Keratinocyte (primary cell): Measurements from ENCODE around the gene ADAT2.

Experiments
- EZH2 ChIP-seq: IDR thresholded peaks from one replicate; pipeline ENCODE4 v1.6.1; 2012; ENCODE audit warnings: inconsistent platforms, mild to moderate bottlenecking, low read length, moderate library complexity
- TF ChIP-seq, protein P1 (sequence below), 3 experiments: IDR thresholded peaks in 1 of 3; conservative IDR thresholded peaks in 1 of 3; optimal IDR thresholded peaks in 1 of 3; 2 replicates in 2 of 3; 3 replicates in 1 of 3; pipeline versions ENCODE3 to v1.5.1; 2011; ENCODE audit warnings: low read length in 3 of 3, mild to moderate bottlenecking in 3 of 3, moderate library complexity in 2 of 3, control low read depth in 1 of 3, inconsistent platforms in 1 of 3; ENCODE audit not compliant: insufficient read depth in 2 of 3; ENCODE audit errors: extremely low read depth in 1 of 3

DNA sequence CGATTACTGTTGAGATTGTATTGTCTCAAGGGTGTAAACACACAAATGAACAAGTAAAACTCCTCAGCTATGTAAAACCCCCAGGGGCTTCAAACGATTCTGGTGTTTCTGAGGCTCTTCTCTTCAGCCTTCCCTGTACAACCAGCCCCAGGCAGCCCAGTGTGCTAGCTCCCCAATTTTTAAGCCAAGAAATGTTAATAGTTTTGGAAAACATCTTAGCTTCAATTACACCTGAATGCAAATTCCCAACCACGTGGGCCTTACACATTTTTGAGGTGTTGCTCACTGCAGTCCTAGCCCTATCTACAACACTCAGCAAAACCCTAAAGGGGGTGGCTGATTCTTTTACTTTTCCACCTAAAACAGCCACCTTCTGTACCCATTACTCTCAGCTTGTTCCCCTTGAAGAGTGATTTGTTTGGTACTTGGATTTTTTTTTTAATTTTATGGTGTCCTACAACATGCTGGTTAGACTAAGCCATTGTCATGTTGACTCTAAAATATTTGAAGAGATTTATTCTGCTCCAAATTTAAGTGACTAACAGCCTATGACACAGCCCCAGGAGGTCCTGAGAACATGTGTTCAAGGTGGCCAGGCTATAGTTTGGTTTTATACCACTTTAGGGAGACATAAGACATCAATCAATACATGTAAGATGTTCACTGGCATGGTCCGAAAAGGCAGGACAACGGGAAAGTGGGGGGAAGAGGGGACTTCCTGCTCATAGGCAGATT, 48.7 kb downstream of the ADAT2 start:
- TF ChIP-seq EZH2: no peak
- TF ChIP-seq, protein P1, sequence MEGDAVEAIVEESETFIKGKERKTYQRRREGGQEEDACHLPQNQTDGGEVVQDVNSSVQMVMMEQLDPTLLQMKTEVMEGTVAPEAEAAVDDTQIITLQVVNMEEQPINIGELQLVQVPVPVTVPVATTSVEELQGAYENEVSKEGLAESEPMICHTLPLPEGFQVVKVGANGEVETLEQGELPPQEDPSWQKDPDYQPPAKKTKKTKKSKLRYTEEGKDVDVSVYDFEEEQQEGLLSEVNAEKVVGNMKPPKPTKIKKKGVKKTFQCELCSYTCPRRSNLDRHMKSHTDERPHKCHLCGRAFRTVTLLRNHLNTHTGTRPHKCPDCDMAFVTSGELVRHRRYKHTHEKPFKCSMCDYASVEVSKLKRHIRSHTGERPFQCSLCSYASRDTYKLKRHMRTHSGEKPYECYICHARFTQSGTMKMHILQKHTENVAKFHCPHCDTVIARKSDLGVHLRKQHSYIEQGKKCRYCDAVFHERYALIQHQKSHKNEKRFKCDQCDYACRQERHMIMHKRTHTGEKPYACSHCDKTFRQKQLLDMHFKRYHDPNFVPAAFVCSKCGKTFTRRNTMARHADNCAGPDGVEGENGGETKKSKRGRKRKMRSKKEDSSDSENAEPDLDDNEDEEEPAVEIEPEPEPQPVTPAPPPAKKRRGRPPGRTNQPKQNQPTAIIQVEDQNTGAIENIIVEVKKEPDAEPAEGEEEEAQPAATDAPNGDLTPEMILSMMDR (optimal IDR thresholded peaks at IDR 0.05 in 1 of 3, IDR thresholded peaks at IDR 0.05 in 1 of 3, conservative IDR thresholded peaks at IDR 0.05 in 1 of 3; ENCODE audit: extremely low read depth in 1 of 3, insufficient read depth in 2 of 3, low read length in 3 of 3): no peak
